ENCODE results near the gene IQSEC1.

Gene IQSEC1

DNA sequence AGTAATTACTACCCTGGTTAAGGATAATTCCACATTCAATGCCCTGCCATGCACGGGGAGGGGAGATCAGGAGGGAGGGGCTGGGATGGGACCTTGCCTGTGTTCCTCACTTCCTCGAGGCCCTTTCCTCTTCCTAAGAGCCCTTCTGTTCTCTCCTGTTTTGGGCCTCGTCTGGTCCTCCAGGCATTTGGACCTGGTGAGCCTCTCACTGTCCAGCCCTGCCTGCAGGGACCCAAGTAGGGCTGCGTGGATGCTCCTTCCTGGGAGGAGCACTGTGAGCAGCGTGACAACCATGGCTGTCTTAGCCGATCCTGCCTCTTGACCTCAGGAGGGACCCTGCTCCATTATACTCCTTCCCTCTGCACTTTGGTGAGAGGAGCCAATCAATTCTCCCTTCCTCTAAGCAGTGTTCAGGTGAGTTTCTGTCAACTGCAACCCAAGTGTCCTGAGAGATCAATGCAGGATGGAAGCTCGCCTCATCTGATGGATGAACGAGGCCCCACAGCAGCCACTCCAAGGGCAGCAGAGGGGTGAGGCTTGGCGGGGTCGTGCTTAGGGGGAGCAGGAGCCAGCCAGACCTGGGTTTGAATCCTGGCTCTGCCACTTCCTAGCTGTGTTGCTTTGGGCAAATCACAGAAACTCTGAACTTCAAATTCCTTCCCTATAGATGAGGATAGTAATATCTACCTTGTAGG is 92.5 kb downstream of the IQSEC1 start:
- DNase-seq = no peak

DNA sequence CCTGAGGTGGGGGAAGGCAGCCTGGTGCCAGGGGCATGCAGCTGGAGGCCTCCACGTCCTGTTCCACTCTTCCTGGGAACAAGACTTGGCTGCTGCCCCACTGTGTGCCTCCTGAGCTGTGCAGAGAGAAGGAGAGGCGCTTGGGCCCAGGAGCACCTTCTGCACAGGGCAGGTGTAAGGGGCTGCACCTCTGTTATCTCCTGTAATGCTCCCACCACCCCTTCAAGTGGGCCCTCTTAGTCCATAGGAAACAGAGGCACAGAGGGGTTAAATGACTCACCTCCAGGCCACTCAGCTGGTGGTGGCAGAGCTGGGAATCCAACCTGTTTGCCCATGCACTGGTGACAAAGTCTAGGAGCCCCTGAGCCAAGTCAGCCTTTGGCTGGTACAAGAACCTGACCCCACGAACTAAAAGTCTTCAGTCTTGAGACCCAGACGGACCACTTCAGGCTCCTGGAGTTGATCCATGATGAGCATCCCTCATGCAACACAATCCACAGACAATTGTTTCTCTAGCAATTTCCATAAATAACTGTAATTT is 93.2 kb downstream of the IQSEC1 start:
- no peak for DNase-seq

- no peak for DNase-seq
Measured at GRCh38 chr3:12979151-12979946, 93.9 kb downstream of the IQSEC1 start.

- no peak for DNase-seq
Measured at GRCh38 chr3:12978682-12979081, 94.5 kb downstream of the IQSEC1 start.

- DNase-seq = no peak
Measured at GRCh38 chr3:12977117-12977808, 96.0 kb downstream of the IQSEC1 start.

DNA sequence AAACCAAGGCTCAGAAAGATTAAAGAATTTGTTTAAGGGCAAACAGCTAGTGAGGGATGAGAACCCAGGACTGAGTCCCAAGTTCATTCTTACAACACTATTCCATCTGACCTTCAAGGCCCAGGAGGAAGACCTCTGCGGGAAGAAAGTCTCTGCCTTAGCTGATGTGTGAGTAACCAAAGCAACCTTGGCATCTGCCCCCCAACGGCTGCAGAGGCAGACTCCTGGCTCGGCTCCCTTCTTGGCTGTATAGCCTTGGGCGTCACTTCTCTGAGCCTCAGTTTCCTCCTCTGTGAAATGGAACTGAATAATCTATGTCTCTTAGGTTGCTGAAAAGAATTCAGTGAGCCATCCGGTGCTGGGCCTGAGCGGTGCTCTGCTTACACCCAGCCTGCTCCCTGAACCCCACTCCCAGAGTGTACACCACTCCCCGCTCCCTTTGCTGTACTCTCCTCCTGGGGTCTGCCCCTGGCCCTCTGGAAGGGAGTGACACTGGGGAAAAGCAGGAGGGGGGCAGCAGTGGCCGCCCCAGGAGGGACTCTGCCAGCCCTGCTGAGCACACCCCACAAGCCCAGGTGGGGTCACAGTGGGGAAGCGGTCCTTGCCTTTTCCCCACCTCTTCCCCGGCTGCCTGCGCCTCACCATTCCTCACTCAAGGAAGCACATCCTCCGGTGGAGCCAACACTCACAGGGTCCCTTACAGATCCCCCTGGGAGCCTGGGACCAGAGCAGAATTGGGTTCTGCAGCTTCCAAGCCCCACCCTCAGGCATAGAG is 97.3 kb downstream of the IQSEC1 start:
- DNase-seq = no peak

DNA sequence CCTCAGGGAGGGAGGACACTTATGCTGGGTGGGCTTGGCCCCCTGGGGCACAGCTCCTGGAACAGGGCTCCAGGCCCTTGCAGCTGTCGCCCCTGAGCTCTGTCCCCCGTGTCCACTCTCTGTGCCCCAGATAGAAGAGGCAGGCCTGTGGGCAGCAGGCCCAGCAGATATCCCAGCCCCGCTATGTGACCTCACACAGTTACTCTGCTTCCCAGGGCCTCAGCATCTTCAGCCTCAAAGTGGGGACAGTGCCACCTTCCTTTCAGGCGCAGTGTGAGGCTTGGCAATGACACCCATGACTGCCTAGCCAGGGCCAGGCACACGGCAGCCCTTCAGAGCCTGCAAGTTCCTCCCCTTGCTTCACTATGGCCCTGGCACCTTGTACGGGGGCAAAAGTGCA is 98.4 kb downstream of the IQSEC1 start:
- DNase-seq = no peak

DNA sequence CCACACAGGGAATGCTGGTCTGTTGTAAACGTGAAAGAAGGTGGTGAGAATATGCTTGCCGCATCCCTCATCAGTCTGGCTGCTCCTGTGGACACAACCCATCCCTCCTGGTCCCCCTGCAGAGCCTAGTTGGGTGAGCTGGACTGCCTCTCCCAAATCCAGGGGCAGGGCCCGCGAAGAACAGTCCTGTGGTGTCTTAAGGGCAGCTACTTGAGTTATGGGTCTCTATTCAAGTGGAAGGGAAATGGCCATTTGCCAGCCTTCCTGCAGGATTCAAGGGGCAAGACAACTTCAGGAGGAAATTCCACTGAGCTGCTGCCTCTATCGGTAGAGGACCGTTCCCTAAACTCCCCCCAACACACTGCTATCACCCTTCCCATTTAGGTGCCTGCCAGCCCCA is 98.9 kb downstream of the IQSEC1 start:
- DNase-seq = no peak

DNA sequence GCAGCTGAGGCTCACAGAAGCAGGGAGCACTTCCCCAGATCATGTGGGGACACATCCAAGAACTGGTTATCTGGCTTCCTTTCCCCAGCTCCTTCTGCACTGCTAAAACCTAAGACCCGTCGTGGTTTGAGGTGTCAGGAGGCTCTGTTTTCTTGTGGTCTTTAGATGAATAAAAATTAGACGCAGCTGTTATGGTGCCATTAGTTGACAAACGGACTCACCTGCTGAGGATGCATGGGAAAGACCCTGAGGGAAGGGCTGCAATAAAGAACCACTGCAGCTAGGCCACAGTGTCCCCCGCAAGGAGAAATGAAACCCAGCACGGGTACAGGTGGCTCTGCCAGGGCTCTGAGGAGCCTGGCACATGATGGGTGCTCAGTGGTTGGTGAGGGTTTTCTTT is 99.4 kb downstream of the IQSEC1 start:
- no peak for DNase-seq

- DNase-seq = no peak
Measured at GRCh38 chr3:12972781-12973702, 100.2 kb downstream of the IQSEC1 start.

GRCh38 chr3:12972043-12972442 is 101.2 kb downstream of the IQSEC1 start:
- no peak for DNase-seq

DNA sequence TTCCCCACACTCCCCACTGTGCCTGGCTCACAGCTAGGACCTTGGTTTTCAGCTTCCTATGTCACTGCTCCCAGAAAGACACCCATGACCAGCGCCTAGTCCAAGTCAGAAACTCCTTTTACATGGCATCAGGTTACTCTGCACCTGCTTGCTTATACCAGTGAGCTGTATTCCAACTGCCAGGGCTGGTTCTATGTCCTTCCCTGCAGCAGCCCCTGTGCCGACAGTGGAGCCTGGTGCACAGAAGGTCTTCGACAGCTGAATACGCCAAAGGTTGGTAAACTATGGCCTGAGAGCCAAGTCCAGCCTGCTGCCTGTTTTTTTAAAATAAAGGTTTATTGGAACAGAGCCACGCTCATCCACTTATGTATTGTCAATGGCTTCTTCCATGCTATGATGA is 102.5 kb downstream of the IQSEC1 start:
- DNase-seq = no peak

DNA sequence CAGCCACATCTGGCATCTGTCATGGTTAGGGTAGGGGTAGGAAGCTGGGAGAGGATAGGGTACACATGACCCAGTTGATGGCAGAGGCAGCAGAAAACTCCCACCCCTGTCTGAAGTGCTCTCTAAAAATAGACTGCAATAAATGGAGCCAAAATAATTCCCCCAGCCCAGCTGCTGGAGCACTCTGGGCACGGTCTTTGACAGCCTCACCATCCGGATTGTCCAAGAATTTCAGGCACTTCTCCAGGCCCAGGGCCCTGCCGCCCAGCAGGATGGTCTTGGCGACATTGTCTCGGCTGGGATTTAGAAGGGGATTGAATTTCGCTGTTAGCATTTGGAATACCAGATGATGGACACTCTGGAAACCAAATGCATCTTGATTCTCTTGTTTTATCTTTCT is 103.7 kb downstream of the IQSEC1 start:
- no peak for DNase-seq

DNA sequence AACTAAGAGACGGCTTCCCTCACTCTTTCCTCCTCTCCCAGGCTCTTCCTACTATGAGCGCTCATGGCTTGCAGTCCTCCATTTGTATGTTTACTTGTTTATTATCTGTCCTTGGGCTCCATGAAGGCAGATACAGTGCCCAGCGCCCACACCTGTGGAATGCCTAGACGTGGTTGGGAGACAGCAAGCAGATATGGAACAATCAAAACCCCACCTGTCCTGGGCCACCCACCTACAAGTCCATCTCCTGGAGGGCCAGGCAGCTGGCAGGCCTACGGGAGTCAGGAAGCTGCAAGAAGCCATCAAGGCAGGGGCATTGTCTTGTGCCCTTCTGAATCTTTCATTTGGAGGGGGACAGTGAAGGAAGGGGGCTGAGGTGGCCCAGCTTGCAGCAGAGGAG is 104.7 kb downstream of the IQSEC1 start:
- no peak for DNase-seq

DNA sequence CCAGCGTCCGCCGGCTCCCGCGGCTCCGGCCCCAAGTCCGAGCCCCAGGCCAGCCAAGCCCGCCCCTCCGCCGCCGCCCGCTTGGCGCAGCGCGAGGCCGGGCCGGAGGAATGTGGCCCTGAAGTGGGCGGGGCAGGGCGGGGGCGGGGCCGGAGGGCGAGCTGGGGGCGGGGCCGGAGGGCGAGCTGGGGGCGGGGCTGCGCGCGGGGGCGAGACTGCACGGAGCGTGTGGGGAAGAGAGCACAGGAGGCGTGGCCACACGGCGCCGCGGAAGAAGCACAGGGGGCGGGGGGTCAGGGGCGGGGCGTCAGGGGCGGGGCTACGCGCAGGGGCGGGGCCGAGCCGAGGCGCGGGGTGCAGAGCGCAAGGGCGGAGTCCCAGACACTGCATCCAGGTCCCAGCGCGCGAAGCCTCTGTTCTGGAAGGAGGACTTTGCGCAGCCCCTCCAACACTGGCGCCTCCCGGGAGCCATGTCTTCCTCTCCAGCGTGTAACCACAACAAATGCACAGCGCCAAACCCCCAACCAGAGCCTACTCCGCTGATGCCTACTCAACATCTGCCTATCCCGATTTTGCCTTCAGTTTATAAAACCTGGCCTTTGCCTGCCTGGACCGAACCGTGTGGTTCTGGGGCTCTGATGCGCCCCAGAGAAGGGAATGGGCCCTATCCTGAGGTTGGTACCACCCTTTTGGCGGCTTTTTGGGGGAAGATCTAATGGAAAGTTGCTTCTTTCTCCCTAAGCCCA is 105.5 kb downstream of the IQSEC1 start:
- peak; percentile 75 for DNase-seq

DNA sequence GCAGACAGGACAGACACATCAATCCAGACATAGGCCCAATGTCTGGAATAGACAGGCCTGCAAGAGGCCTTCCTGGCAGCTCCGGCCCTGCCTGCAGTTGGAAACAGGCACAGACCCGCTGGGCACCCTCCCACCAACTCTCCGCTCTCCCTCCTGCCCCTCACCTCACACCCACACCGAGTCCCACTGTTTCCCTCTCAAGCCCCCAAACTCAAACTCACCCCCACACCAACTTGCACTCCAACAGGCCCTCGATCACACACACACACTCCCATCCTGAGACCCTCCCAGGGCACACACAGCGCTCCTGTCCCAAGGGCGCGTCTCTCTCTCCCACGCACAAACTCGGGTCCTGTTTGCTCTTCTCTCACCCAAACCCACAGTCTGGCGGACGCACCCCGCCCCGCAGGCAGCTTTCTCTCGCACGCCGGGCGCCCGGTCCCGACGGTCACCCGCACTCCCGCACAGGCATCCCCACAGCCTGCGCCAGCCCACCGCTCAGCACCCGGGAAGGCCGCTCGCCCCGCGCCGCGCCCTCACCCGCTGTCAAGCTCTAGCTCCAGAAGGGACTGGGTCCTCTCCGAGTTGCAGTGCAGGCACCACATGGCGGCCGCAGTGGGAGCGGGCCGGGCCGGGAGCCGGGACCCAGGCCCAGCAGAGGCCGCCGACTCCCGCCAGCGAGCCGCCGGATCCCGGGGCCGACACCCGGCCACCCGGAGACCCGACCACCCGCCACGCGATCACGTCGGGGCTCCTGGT is 106.2 kb downstream of the IQSEC1 start:
- no peak for DNase-seq

- no peak for DNase-seq
Measured at GRCh38 chr3:12965999-12966846, 107.0 kb downstream of the IQSEC1 start.

DNA sequence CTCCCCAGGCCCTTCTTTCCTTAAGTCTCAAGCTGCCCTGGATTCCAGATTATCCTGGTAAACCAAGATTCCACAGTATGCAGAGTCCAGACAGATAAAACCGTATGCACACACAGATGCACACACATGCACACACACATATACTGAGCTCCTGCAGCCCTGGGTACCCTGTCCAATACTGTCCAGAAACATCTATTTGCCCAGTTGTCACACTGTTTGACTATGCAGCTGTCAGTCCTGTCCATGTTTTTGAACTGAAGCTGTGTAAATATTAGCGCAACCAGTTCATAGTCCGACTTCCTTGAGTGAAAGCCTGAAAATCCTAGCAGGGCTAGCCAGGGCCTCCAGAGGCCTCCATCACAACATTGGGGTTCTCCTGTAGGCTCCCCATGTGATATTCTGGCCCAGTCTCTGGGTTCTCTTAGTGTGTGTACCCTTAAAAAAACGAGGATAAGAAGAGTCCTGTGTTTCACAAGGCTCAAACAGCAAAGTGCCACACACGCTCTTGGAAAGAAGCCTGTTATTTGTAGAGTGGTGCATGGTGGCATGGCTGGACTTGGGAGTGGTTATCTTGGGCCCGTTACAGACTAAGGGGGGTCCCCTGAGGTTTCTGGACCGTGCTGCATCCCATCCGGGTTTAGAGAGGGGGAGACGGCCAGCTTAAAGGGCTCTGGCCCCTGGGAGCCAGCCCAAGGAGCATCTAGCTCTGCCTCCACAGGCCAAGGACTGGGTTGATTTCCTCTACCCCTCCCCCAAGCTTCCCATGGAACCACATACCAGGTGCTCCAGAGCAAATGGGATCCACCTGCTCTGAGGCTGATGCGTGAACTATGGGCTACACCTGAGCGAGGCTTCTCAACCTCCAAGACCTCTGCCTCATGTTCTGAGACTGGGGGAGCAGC is 108.3 kb downstream of the IQSEC1 start:
- no peak for DNase-seq

All from amniotic stem cell (primary cell).